Hepatocyte (in vitro differentiated cells): ENCODE results near the gene GUK1. TPM values are rescaled to one million over a fixed set of nuclear protein-coding genes. Genes with fewer than 3 reads are reported as not detected.

ENCODE experiments used
- DNase-seq: peaks from one replicate; pipeline ENCODE4 v3.0.0-alpha.2; 2016; ENCODE audit warnings: low spot score
- H2AFZ ChIP-seq: fragments of 200-600 bp; sonication (generic); 2 replicates; pipeline ENCODE4 v1.6.0; 2016; ENCODE audit warnings: antibody characterized with exemption, mild to moderate bottlenecking
- H3K27ac ChIP-seq: fragments of 200-600 bp; sonication (generic); 2 replicates; pipeline ENCODE4 v1.5.1; 2016; ENCODE audit warnings: mild to moderate bottlenecking
- H3K27me3 ChIP-seq: fragments of 200-600 bp; sonication (generic); 2 replicates; pipeline ENCODE4 v1.6.1; 2016
- H3K36me3 ChIP-seq: fragments of 200-600 bp; sonication (generic); replicated peaks from 2 replicates; pipeline ENCODE4 v1.5.1; 2016; ENCODE audit warnings: low read depth; ENCODE audit not compliant: insufficient read depth
- H3K4me1 ChIP-seq: fragments of 200-600 bp; sonication (generic); 2 replicates; pipeline ENCODE4 v1.5.1; 2016; ENCODE audit warnings: mild to moderate bottlenecking, moderate library complexity; ENCODE audit not compliant: insufficient read depth
- H3K4me2 ChIP-seq: fragments of 200-600 bp; sonication (generic); 2 replicates; pipeline ENCODE4 v1.6.0; 2016
- H3K4me3 ChIP-seq: fragments of 200-600 bp; sonication (generic); 2 replicates; pipeline ENCODE4 v1.5.1; 2016; ENCODE audit warnings: mild to moderate bottlenecking
- H3K79me2 ChIP-seq: fragments of 200-600 bp; sonication (generic); 2 replicates; pipeline ENCODE4 v1.6.0; 2017; ENCODE audit warnings: mild to moderate bottlenecking
- H3K9me2 ChIP-seq: fragments of 200-600 bp; sonication (generic); replicated peaks from 2 replicates; pipeline ENCODE4 v1.6.0; 2017; ENCODE audit warnings: mild to moderate bottlenecking; ENCODE audit not compliant: insufficient read depth
- H3K9me3 ChIP-seq: fragments of 200-600 bp; sonication (generic); 2 replicates; pipeline ENCODE4 v1.5.1; 2016; ENCODE audit warnings: low read depth, mild to moderate bottlenecking
- H4K20me1 ChIP-seq: fragments of 200-600 bp; sonication (generic); 2 replicates; pipeline ENCODE4 v1.6.0; 2016; ENCODE audit warnings: mild to moderate bottlenecking; ENCODE audit not compliant: insufficient read depth, poor library complexity, severe bottlenecking
- EZH2 ChIP-seq: fragments of 200-600 bp; sonication (generic); IDR thresholded peaks from 2 replicates; pipeline ENCODE4 v1.6.1; 2016; ENCODE audit warnings: antibody characterized with exemption, mild to moderate bottlenecking, borderline replicate concordance
- EZH2phosphoT487 ChIP-seq: fragments of 200-600 bp; sonication (generic); IDR thresholded peaks from one replicate; pipeline ENCODE4 v1.6.1; 2018; ENCODE audit warnings: antibody characterized with exemption, mild to moderate bottlenecking, low read depth, moderate library complexity; ENCODE audit not compliant: unreplicated experiment, severe bottlenecking
- WGBS: methylation state at CpG from one replicate; pipeline ENCODE4 v1.1.6; 2016; ENCODE audit warnings: low lambda C conversion rate; ENCODE audit errors: missing lambda C conversion rate; 5-methylcytosine and 5-hydroxymethylcytosine counted together
- polyA plus RNA-seq: library from polyadenylated mRNA; unstranded; fragments of >200 nt; fragmentation: Nextera tagmentation; extraction: Ambion mirVana; gene quantifications from 2 replicates; pipeline ENCODE4 v1.2.1, GENCODE V29; 2016
- total RNA-seq: library from RNA; depleted of rRNA; stranded (reverse); fragments of >200 nt; gene quantifications from 2 replicates; pipeline ENCODE4 v1.2.3, GENCODE V29; 2014
- TF ChIP-seq, protein P1 (sequence below): fragments of 200-600 bp; sonication (generic); IDR thresholded peaks from 2 replicates; pipeline ENCODE4 v1.5.1; 2016; ENCODE audit warnings: antibody characterized with exemption, mild to moderate bottlenecking; ENCODE audit not compliant: poor library complexity

GUK1 gene
- total and polyA plus RNA-seq, 2 experiments from 2014 or later, result 158 to 368 TPM

DNA sequence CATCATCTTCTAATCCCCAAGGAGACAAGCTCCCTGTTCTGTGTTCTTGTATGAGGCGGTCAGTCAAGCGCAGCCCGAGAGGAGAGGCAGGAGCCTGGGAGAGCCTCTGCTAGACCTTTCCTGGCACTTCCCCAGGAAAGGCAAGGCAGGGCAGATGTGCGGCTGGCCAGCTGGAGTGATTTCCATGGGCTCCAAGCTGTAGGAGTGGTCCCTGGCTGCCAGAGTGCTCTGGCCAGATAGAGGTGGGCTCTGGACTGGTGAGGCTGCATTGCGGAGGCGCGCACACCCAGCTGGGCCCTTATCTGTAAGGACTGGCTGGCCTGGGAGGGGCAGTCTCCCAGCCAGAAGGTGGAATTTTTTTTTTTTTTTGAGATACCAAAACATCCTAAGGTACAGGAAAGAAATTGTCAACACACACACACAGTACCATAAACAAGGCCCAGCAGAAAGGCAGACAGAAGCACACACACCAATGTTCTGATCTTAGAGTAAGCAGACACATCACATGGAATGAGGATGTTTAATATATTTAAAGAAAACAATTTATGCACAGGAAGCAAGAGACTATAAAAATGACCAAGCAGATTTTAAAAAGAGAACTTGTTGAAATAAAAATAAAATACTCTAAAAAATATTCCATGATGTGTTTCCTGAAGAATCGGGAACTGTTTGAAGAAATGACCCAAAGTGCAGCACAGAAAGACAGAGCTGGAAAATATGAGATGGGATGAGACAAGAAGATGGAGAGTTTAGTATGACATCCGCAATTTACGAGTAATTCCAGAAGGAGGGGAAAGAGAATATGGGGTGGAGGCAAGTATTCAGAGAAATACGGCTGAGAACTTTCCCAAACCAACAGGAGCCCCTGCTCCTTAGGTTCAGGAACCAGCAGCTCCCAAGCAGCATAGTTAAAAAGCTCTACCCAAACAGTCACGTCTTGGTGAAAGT, 38.9 kb downstream of the GUK1 start:
- TF ChIP-seq, protein P1, sequence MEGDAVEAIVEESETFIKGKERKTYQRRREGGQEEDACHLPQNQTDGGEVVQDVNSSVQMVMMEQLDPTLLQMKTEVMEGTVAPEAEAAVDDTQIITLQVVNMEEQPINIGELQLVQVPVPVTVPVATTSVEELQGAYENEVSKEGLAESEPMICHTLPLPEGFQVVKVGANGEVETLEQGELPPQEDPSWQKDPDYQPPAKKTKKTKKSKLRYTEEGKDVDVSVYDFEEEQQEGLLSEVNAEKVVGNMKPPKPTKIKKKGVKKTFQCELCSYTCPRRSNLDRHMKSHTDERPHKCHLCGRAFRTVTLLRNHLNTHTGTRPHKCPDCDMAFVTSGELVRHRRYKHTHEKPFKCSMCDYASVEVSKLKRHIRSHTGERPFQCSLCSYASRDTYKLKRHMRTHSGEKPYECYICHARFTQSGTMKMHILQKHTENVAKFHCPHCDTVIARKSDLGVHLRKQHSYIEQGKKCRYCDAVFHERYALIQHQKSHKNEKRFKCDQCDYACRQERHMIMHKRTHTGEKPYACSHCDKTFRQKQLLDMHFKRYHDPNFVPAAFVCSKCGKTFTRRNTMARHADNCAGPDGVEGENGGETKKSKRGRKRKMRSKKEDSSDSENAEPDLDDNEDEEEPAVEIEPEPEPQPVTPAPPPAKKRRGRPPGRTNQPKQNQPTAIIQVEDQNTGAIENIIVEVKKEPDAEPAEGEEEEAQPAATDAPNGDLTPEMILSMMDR, result no peak
- WGBS, result 79% methylated on average over 12 of the region's 12 CpGs
- no peak overlapping the region for H2AFZ ChIP-seq
- H3K27ac ChIP-seq, result peak overlapping the region; percentile 55
- no peaks in the 10 kb centered on the region for H4K20me1 ChIP-seq
- H3K4me2 ChIP-seq, result no peak overlapping the region
- no peaks in the 10 kb centered on the region for H3K36me3 ChIP-seq
- no peak overlapping the region for H3K4me3 ChIP-seq
- H3K9me3 ChIP-seq, result no peaks in the 10 kb centered on the region
- no peaks in the 10 kb centered on the region for H3K4me1 ChIP-seq
- no peaks in the 10 kb centered on the region for H3K79me2 ChIP-seq
- no peaks in the 10 kb centered on the region for H3K27me3 ChIP-seq
- H3K9me2 ChIP-seq, result no peaks in the 10 kb centered on the region
- DNase-seq, result no peak

DNA sequence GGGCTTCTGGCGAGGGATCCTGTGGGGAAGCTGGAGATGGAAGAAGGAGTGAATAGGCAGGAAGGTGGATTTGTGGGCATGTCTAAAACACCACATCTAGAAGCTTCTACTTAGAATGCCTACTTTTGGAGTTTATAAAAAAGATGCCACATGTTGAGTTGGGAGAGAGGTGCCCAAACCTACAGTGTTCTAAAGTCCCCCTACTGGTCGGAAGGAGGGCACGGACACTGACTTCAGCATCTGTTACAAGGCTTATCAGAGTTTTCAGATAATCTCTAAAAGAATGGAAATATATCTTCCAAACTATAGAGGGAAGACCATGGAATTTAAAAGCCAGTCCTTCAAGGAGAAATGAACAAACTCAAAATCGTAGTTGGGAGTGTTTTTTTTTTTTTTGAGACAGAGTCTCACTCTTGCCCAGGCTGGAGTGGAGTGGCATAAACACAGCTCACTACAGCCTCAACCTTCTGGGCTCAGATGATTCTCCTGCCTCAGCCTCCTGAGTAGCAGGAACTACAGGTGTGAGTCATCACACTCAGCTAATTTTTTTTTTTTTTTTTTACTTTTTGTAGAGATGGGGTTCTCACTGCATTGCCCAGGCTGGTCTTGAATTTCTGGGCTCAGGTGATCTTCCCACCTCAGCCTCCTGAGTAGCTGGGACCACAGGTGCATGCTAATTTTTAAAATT, 40.3 kb downstream of the GUK1 start:
- H3K4me1 ChIP-seq, result no peaks in the 10 kb centered on the region
- no peak overlapping the region for H3K4me3 ChIP-seq
- no peaks in the 10 kb centered on the region for H3K36me3 ChIP-seq

DNA sequence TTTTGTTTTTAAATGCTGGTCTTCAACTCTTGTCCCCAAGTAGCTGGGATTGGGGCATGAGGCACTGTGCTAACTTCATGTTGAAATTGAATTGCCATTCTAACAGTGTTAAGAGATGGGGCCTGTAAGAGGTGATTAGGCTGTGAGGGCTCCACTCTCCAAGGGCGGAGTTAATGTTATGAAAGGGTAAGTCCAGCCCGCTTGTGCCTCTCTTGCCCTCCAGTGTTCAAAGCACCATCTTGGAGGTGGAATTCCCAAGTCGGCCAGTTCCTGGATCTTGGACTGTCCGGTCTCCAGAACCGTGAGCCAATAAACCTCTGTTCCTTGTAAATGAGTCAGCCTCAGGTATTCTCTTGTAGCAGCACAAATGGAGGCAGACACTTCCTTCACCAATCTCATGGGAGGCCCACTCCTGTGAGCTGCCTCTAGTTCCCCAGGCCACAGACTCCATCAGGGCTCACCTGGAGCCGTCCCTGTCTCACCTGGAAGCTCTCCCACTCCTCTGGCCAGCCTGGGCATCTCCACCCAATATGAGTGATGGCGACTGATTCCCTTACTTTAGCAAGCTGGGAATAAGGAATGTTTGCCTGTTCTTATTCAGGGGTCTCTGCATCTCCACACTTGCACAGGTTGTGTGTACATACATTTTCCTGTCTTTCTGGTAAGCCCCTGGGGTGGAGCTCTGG, 41.0 kb downstream of the GUK1 start:
- Histone ChIP-seq H3K36me3 (no peaks in the 10 kb centered on the region), H3K27ac (no peak overlapping the region), H3K4me2 (no peak overlapping the region), H3K79me2 (no peaks in the 10 kb centered on the region), H3K4me1 (no peaks in the 10 kb centered on the region), H3K4me3 (no peak overlapping the region), H3K9me2 (no peaks in the 10 kb centered on the region), H4K20me1 (no peaks in the 10 kb centered on the region), H3K9me3 (no peaks in the 10 kb centered on the region), H2AFZ (no peak overlapping the region), H3K27me3 (no peaks in the 10 kb centered on the region)
- TF ChIP-seq EZH2, result no peak
- TF ChIP-seq, protein P1, result no peak
- TF ChIP-seq EZH2phosphoT487, result no peak
- WGBS, result 93% methylated on average over 7 of the region's 7 CpGs
- DNase-seq, result no peak

More for the DNA sequence above, 40.3 kb downstream of the GUK1 start:
- TF ChIP-seq EZH2 (no peak), EZH2phosphoT487 (no peak)
- TF ChIP-seq, protein P1, result peak; percentile 9
- Histone ChIP-seq H3K27ac (no peak overlapping the region), H4K20me1 (no peaks in the 10 kb centered on the region), H3K4me2 (no peak overlapping the region), H3K9me2 (no peaks in the 10 kb centered on the region), H3K9me3 (no peaks in the 10 kb centered on the region), H3K79me2 (no peaks in the 10 kb centered on the region), H2AFZ (no peak overlapping the region), H3K27me3 (no peaks in the 10 kb centered on the region)
- no peak for DNase-seq
- WGBS, result 83% methylated on average over 4 of the region's 4 CpGs
